Measurements from ENCODE around the gene MINK1.

- no peak for TF ChIP-seq CTCF (IDR thresholded peaks at IDR 0.05; ENCODE audit: insufficient read depth, low read depth, low read length)
- no peak for TF ChIP-seq EZH2 (IDR thresholded peaks at IDR 0.05; ENCODE audit: insufficient read depth, low read length)
Measured at GRCh38 chr17:4853208-4853671, 20.1 kb downstream of the MINK1 start.
